ENCODE results near the gene WBP1.
A peak's percentile ranks its signal among the peaks of the same experiment; 100 is the strongest.

The WBP1 gene

DNA sequence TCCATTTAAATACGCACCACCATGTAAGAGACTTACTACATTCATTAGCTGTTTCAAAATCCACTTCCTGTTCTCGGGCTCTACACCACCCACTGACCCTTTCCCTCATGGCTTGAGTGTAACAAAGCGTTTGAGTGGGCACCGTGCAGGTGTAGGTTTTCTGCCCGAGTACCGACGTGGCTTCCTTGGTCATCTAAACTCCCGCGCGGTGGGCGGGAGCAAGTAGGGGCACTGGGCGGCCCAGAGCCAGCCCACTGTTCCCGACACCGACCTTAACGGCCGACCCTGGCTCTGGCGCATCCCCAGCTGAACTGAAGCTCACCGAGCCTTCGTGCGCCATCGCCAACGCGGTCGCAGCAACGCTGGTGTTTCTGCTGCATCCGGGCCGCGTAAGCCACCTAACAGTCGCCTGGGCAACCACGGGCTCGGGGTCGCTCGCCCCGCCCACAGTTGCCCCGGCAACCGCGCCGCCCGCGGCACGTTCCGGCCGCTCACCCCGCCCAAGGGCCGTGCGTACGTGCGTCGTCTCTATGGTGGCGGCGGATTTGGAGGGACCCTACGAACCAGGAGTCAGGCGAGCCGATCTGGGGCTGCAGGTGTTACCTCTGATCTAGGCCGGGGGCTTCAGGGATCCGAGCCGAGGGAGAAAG, 36.9 kb upstream of the WBP1 start, which contains the start of the genes C2orf81 and WDR54:
Gene C2orf81, minus strand, starts transcription at position 399 of the 650 bp plus-strand sequence. Its CDS starts 59 bp downstream, at position 340.
Gene WDR54, plus strand, starts transcription at position 510 of the 650 bp plus-strand sequence. CDS start 424 bp downstream, outside the sequence.
- Mint-ChIP-seq H3K27me3 (ENCODE audit: low read depth, poor library complexity) (peaks cover 21% of the 10 kb centered on the region), H3K4me3 (peak within 1 kb of the TSS; percentile 95), H3K36me3 (ENCODE audit: low read depth) (peaks cover 13% of the 10 kb centered on the region), H3K27ac (peak within 1 kb of the TSS; percentile 76), H3K9me3 (no peaks in the 10 kb centered on the region), H3K4me1 (peaks cover 49% of the 10 kb centered on the region)
- TF ChIP-seq, protein P1, sequence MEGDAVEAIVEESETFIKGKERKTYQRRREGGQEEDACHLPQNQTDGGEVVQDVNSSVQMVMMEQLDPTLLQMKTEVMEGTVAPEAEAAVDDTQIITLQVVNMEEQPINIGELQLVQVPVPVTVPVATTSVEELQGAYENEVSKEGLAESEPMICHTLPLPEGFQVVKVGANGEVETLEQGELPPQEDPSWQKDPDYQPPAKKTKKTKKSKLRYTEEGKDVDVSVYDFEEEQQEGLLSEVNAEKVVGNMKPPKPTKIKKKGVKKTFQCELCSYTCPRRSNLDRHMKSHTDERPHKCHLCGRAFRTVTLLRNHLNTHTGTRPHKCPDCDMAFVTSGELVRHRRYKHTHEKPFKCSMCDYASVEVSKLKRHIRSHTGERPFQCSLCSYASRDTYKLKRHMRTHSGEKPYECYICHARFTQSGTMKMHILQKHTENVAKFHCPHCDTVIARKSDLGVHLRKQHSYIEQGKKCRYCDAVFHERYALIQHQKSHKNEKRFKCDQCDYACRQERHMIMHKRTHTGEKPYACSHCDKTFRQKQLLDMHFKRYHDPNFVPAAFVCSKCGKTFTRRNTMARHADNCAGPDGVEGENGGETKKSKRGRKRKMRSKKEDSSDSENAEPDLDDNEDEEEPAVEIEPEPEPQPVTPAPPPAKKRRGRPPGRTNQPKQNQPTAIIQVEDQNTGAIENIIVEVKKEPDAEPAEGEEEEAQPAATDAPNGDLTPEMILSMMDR (IDR thresholded peaks at IDR 0.05), result no peak
- DNase-seq, result peak; percentile 95

DNA sequence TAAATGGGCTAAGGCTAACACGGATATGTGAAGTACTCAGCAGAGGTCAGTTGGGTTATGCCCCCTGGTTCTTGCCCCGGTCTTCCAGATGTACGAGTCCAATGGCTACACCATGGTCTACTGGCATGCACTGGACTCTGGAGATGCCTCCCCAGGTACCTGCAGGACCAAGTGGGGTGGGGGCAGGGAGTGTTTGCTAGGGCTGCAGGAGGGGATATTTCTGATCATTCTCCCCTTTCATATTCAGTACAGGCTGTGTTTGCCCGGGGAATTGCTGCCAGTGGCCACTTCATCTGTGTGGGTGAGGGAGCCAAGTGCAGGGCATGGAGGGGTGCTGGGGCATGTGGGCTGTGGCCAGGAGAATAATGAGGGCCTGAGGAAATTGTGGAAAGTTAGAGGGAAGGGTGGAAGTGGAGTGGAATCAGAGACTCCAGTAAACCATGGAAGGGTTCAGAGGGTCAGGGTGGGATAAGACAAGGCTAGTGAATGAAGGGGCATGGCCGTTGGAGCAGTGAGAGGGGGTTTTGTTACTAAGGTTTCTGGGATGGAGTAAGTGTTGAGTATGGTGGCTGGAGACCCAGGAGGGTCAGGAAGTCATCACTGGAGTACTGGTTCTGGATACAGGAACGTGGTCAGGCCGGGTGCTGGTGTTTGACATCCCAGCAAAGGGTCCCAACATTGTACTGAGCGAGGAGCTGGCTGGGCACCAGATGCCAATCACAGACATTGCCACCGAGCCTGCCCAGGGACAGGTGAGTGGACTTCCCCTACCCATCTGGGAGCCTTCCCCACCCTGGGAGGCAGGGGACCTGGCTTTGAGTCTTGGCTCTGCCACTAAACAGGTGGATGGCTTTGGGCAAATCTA, 34.8 kb upstream of the WBP1 start:
- Mint-ChIP-seq H3K27ac (peak overlapping the region; percentile 92), H3K9me3 (no peaks in the 10 kb centered on the region), H3K36me3 (ENCODE audit: low read depth) (peaks cover 24% of the 10 kb centered on the region), H3K27me3 (ENCODE audit: low read depth, poor library complexity) (peaks cover 23% of the 10 kb centered on the region), H3K4me3 (peak overlapping the region; percentile 95), H3K4me1 (peaks cover 45% of the 10 kb centered on the region)
- TF ChIP-seq, protein P1 (IDR thresholded peaks at IDR 0.05), result no peak
- no peak for DNase-seq

DNA sequence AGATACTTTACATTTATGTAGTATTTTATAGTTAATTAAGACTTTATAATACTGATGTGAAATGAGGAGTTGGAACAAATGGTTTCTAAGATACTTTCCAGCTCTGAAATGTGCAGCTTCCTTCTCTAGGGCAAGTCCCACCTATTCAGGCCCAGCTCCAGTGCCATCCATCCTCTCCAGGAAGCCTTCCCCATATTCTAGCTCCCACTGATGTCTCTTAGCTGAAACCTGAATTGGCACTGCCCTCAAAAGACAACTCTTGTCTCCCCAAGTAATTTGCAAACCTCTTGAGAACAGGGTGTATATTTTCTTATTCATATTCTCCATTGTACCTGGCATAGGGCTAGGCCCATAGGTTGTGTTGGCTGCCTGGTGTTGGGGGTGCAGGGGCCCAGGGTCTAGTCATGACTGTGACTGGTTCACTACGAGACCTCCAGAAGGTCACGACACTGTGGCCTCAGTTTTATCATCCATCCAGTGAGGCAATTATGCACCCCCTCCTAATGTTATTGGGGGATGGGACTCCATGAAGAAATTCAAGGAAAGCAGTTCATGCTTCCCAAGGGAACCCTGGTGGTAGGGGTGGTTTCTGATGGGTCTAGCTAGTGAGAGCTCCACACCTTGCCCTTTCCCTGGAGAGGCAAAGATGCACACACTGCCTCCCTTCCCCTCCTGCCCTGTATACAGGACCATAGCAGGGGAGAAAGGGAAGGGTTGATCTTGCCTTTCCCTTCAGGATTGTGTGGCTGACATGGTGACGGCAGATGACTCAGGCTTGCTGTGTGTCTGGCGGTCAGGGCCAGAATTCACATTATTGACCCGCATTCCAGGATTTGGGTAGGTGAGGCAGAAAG, 33.9 kb upstream of the WBP1 start:
- peaks cover 24% of the 10 kb centered on the region for H3K27me3 Mint-ChIP-seq (ENCODE audit: low read depth, poor library complexity)
- peaks cover 45% of the 10 kb centered on the region for H3K4me1 Mint-ChIP-seq
- no peak for DNase-seq
- no peaks in the 10 kb centered on the region for H3K9me3 Mint-ChIP-seq
- H3K27ac Mint-ChIP-seq, result peak overlapping the region; percentile 94
- TF ChIP-seq, protein P1 (IDR thresholded peaks at IDR 0.05), result no peak
- H3K36me3 Mint-ChIP-seq (ENCODE audit: low read depth), result peaks cover 33% of the 10 kb centered on the region
- peak overlapping the region; percentile 22 for H3K4me3 Mint-ChIP-seq

DNA sequence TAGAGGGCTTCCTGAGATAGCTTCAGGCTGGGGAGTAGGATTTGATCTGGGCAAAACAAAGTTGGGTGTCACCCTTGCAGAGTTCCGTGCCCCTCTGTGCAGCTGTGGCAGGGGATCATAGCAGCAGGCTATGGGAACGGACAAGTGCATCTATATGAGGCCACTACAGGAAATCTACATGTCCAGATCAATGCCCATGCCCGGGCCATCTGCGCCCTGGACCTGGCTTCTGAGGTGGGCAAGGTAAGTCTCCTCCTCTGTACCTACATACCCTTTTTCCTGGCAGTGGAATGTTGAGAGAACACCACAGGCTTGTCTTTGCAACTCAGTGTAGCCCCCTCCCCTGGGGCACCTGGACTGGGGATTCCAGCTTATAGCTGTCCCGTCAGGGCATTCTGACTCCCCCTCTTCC, 33.2 kb upstream of the WBP1 start:
- Mint-ChIP-seq H3K4me1 (peaks cover 49% of the 10 kb centered on the region), H3K27me3 (ENCODE audit: low read depth, poor library complexity) (peaks cover 21% of the 10 kb centered on the region), H3K36me3 (ENCODE audit: low read depth) (peaks cover 39% of the 10 kb centered on the region), H3K9me3 (no peaks in the 10 kb centered on the region), H3K4me3 (no peak overlapping the region), H3K27ac (peak overlapping the region; percentile 96)
- no peak for DNase-seq
- TF ChIP-seq, protein P1 (IDR thresholded peaks at IDR 0.05), result no peak

DNA sequence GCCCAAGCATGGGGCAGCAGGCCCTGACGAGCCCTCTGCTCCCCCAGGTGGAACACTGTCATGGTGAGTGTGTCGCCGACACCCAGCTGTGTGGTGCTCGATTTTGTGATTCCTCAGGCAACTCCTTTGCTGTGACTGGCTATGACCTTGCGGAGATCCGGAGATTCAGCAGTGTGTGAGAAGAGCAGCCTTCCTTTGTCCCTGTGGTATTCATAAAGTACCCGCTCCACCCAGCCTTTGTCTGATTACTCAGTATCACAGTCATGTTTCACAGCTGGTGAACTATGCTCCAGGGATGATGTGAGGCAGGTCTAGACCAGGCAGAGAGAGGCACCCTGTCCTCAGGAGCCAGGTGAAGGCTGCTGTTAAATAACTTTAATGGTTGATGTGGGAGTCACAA, 32.7 kb upstream of the WBP1 start:
- no peak overlapping the region for H3K4me3 Mint-ChIP-seq

More for the DNA sequence above, 32.7 kb upstream of the WBP1 start:
- H3K9me3 Mint-ChIP-seq, result no peaks in the 10 kb centered on the region
- TF ChIP-seq, protein P1 (IDR thresholded peaks at IDR 0.05), result no peak
- no peak for DNase-seq
- H3K4me1 Mint-ChIP-seq, result peaks cover 49% of the 10 kb centered on the region
- peaks cover 16% of the 10 kb centered on the region for H3K27me3 Mint-ChIP-seq (ENCODE audit: low read depth, poor library complexity)
- H3K36me3 Mint-ChIP-seq (ENCODE audit: low read depth), result peaks cover 42% of the 10 kb centered on the region
- peak overlapping the region; percentile 96 for H3K27ac Mint-ChIP-seq

Data from nephron progenitor cell (in vitro differentiated cells).